Activated naive CD8-positive, alpha-beta T cell treated with anti-CD3 and anti-CD28 coated beads, Interleukin-2, amount 10 ng/mL, durations not matched to agents 7 days and 5 days (primary cell): Measurements from ENCODE around the gene TMEM54. TPM values are rescaled to one million over a fixed set of nuclear protein-coding genes. Genes with fewer than 3 reads are reported as not detected.

ENCODE experiments used
- ATAC-seq: fragments of 150-1000 bp; cut with Tn5 transposase; one replicate; pipeline ENCODE4 v1.10.0; 2021; ENCODE audit warnings: low read depth, moderate library complexity
- POLR2A ChIA-PET: fragments of 350-600 bp; sonication (Branson Sonifier 250); formaldehyde crosslinking; loops from one replicate; lab custom pipeline; 2021; ENCODE audit warnings: antibody characterized with exemption; lab: Charles Lee
- DNase-seq: peaks from one replicate; pipeline ENCODE4 v3.0.0; 2021
- H3K27ac Mint-ChIP-seq: one replicate; pipeline ENCODE4 v1.8.0; 2022; ENCODE audit warnings: mild to moderate bottlenecking, mixed read lengths
- H3K27me3 Mint-ChIP-seq: one replicate; pipeline ENCODE4 v1.8.0; 2022; ENCODE audit warnings: mild to moderate bottlenecking, moderate library complexity, mixed read lengths
- H3K36me3 Mint-ChIP-seq: one replicate; pipeline ENCODE4 v1.8.0; 2021; ENCODE audit warnings: mild to moderate bottlenecking, mixed read lengths
- H3K4me1 Mint-ChIP-seq: one replicate; pipeline ENCODE4 v1.8.0; 2021; ENCODE audit warnings: mixed read lengths
- H3K4me3 Mint-ChIP-seq: one replicate; pipeline ENCODE4 v1.8.0; 2022; ENCODE audit warnings: mild to moderate bottlenecking, moderate library complexity, mixed read lengths
- H3K9me3 Mint-ChIP-seq: one replicate; pipeline ENCODE4 v1.8.0; 2021; ENCODE audit warnings: mixed read lengths
- total RNA-seq, 2 experiments: library from RNA; stranded (reverse); gene quantifications; one replicate each; pipeline ENCODE4 v1.2.3, GENCODE V29; 2021

The TMEM54 gene
- total RNA-seq, 2 experiments from 2014 or later = not detected

DNA sequence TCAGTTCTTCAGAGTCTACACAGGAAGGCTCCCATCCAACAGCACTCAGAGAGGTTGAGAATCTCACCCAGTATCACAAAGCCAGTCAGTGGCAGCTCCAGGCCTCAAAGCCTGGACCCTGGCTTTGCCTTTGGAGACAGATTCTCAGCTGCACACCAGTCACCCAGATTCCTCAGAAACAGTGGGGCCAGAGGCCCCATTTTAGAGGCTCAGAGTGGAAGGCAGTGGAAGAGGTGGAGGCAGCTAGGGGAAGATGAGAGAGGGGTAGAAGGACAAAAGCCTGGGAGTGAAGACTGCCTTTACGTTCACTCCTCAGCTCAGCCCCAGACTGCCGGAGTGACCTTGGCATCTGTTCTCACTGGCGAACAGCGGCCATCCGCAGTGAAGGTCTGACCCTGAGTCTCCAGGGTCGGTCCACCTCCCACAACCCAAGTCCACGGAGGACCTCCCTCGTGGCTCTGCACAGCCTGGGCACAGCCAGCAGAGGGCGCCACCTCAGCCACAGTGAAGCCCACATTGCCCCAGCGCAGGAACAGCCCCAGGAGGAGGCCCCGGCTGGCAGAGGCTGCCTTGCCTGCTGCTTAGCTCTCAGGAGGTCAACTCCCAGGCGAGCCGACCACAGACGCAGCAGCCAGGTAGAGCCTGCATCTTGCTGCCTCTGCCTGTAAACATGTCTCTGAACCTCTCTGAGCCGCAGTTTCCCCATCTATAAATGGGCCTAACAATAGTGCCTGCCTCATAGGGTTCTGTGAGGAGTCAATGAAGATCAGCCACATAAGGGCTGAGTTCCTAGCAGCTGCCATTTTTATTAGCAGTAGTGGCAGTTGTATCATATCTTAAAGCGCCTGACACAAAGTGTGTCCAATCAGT lies 24.6 kb downstream of the TMEM54 start:
- POLR2A ChIA-PET = interaction anchor here (0.6 kb wide), 1 partner anchor 399 kb away, joined by 3 read pairs; no protein-coding TSS in a partner anchor
- H3K4me3 Mint-ChIP-seq = no peak overlapping the region
- peaks cover 2% of the 10 kb centered on the region for H3K4me1 Mint-ChIP-seq
- ATAC-seq = peak; percentile 82
- peak; percentile 74 for DNase-seq
- H3K9me3 Mint-ChIP-seq = no peaks in the 10 kb centered on the region
- H3K27me3 Mint-ChIP-seq = peaks cover 49% of the 10 kb centered on the region
- no peak overlapping the region for H3K27ac Mint-ChIP-seq
- H3K36me3 Mint-ChIP-seq = no peaks in the 10 kb centered on the region

DNA sequence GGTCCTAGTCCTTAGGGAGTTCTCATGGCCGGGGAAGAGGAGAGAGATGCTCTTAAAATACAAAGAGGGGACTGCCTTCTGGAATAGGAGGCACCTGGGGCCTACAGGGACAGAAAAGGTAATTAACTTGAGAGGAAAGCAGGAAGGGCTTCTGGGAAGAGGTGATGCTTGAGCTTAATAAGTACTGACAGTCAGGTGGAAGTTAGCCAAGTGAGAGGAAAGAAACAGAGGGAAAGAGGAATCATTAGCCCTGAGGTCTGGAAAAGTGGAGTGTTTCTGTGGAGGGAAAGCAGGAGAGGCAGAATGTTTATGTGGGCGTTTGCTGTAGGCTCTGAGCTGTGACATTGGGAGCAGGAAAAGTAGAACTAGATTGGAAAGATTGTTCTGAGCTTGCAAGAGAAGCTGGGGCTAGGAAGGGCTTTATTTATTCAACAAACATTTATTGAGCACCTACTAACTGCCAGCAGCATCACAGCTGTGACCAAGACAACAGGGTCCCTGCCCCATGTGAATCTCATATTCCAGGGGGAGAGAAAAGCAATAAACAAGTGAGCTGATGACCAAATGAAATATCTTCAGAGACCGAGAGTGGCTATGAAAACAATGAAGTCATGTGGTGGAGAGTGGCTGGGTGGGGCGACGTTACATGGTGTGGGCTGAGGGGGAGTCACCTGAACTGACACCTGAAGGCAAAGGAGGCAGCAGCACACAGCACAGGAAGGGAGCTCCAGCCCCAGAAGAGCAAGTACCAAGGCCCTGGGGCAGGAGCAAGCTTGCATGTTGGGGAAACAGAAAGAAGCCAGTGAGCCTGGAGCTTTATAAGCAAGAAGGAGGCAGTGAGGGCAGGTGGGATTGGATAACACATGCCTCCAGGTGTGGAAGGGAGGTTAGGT lies 26.1 kb downstream of the TMEM54 start:
- H3K4me3 Mint-ChIP-seq = no peak overlapping the region
- H3K27ac Mint-ChIP-seq = no peak overlapping the region

DNA sequence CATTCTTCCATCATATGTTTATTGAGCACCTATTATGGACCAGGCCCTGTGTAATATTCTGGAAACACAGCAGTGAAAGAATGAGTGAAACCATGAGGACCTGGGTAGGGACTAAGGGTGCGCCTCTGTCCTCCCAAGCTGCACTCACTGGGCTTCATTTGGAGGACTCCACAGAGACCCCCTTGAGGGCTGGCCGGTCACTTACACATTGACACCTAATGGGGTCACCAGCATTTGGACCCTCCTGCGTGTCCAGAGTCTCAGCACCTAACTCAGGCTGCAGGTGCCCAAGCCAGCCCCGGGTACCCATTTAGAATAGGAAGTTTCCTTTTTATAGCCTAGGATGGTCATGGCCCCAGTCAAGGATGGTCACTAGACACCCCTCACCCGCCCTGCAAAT lies 27.7 kb downstream of the TMEM54 start:
- H3K9me3 Mint-ChIP-seq = no peaks in the 10 kb centered on the region
- peaks cover 6% of the 10 kb centered on the region for H3K4me1 Mint-ChIP-seq

More for the DNA sequence above, 26.1 kb downstream of the TMEM54 start:
- Mint-ChIP-seq H3K9me3 (no peaks in the 10 kb centered on the region), H3K4me1 (peaks cover 3% of the 10 kb centered on the region), H3K27me3 (peaks cover 46% of the 10 kb centered on the region), H3K36me3 (no peaks in the 10 kb centered on the region)
- DNase-seq = no peak
- no peak for ATAC-seq
- POLR2A ChIA-PET = no interaction called here

DNA sequence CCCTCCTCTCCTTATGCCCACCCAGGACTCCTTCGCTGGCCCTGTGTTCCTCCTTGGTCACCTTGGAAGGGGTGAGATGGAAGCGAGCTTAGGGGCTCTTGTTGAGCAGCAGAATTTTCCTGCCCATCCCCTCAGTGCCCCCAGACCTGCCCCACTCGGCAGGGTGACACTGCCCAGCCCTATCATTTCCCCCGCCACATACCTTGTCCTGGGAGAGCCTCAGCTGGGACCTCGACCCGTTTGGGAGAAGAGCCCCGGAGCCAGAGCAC lies 29.1 kb downstream of the TMEM54 start:
- H3K4me3 Mint-ChIP-seq = no peak overlapping the region
- H3K27ac Mint-ChIP-seq = no peak overlapping the region
- no peaks in the 10 kb centered on the region for H3K9me3 Mint-ChIP-seq
- ATAC-seq = no peak
- DNase-seq = no peak
- peaks cover 51% of the 10 kb centered on the region for H3K27me3 Mint-ChIP-seq
- POLR2A ChIA-PET = interaction anchor here (0.7 to 1.0 kb wide), 2 partner anchors 10 to 255 kb away, joined by 3 read pairs; no protein-coding TSS in a partner anchor
- peaks cover 3% of the 10 kb centered on the region for H3K36me3 Mint-ChIP-seq
- H3K4me1 Mint-ChIP-seq = peaks cover 6% of the 10 kb centered on the region

More for the DNA sequence above, 27.7 kb downstream of the TMEM54 start:
- Mint-ChIP-seq H3K27ac (no peak overlapping the region), H3K4me3 (no peak overlapping the region), H3K27me3 (peaks cover 56% of the 10 kb centered on the region), H3K36me3 (peaks cover 3% of the 10 kb centered on the region)
- ATAC-seq = no peak
- POLR2A ChIA-PET = no interaction called here
- no peak for DNase-seq

DNA sequence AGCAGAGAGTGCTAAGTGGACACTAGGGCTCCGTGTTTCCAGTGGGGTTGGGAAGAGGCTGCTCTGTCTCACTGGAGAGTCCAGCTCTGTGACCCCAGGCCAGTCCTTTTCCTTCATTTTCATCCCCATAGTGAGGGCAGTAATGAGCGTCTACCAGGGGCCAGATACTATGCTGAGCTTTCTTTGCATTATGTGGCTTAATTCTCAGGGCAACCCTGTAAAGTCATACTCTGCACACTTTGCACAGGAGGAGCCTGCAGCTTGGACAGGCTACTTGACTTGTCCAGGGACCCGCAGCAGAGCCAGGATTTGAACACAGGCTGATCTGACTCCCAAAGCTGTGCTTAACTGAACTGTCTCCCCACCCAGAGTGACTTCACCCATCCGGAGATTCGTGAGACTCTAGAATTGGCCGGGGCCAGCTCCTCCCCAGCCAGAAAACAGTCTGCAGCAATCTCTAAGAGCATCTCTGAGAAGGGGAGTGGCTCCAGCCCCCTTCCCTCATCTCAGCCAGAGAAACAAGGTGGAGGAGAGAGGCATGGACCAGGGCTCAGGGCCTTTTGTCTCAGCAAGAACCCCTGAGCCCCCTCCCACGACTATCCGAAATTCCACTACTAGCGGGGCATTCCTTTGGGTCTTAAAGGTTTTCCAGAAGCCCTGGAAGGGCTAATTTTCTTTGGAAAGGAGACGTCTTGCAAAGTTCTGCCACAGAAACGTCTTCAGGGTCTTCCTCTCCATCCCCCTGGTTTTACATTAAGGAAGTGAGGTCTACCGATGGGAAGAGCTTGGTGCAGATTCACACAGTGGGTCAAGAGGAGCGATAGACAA lies 29.6 kb downstream of the TMEM54 start:
- POLR2A ChIA-PET = interaction anchor here (0.7 to 1.0 kb wide), 3 partner anchors 9 to 255 kb away, joined by 3 to 4 read pairs (median 3); no protein-coding TSS in a partner anchor
- DNase-seq (no peak), ATAC-seq (no peak)
- peaks cover 51% of the 10 kb centered on the region for H3K27me3 Mint-ChIP-seq
- peaks cover 3% of the 10 kb centered on the region for H3K36me3 Mint-ChIP-seq
- no peaks in the 10 kb centered on the region for H3K9me3 Mint-ChIP-seq
- peak overlapping the region; percentile 56 for H3K4me3 Mint-ChIP-seq
- H3K27ac Mint-ChIP-seq = no peak overlapping the region
- H3K4me1 Mint-ChIP-seq = peaks cover 6% of the 10 kb centered on the region

DNA sequence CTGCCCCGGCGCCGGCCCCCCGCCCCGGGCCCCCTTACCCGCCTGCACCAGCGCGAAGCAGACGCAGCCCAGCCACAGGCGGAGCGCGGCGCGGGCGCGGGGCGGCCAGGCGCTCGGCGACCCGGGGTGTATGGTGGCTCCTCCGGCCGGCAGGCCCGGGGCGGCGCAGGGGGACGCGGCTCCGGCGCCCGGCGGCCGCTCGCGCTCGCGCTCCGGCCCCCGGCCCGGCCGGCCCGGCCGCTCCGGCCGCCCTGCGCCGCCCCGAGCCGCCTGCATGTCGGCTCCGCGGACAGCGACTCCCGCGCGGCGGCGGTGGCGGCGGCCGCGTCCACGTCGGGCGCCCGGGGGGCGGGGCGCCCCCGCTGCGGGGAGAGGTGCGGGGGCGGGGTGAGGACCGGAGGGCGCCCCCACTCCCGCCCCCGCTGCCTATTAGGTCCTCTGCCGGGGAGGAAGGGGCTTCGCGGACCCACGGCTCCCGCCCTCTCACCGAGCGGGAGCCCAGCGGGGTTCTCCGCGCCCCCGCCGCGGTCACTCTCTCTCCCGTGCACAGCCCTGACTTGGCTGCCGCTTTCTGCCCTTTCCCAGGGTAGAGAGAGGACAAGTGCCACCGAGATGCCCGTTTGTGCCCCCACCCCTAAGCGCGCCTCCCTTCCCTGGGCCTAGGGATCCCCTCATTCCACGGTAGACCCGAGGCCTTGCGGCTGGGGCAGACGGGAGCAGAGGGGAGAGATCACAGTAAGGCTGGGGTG lies 30.4 kb downstream of the TMEM54 start, which contains the start of gene FNDC5:
Gene FNDC5 (minus strand): TSS at position 298 of the 749 bp plus-strand sequence.
- Mint-ChIP-seq H3K4me1 (peaks cover 6% of the 10 kb centered on the region), H3K36me3 (peaks cover 3% of the 10 kb centered on the region), H3K9me3 (no peaks in the 10 kb centered on the region), H3K4me3 (peak within 1 kb of the TSS; percentile 62), H3K27ac (peak within 1 kb of the TSS; percentile 11), H3K27me3 (peaks cover 49% of the 10 kb centered on the region)
- POLR2A ChIA-PET = interaction anchor here (0.7 kb wide), 1 partner anchor 52 kb away, joined by 4 read pairs; no protein-coding TSS in a partner anchor
- peak; percentile 25 for ATAC-seq
- no peak for DNase-seq

DNA sequence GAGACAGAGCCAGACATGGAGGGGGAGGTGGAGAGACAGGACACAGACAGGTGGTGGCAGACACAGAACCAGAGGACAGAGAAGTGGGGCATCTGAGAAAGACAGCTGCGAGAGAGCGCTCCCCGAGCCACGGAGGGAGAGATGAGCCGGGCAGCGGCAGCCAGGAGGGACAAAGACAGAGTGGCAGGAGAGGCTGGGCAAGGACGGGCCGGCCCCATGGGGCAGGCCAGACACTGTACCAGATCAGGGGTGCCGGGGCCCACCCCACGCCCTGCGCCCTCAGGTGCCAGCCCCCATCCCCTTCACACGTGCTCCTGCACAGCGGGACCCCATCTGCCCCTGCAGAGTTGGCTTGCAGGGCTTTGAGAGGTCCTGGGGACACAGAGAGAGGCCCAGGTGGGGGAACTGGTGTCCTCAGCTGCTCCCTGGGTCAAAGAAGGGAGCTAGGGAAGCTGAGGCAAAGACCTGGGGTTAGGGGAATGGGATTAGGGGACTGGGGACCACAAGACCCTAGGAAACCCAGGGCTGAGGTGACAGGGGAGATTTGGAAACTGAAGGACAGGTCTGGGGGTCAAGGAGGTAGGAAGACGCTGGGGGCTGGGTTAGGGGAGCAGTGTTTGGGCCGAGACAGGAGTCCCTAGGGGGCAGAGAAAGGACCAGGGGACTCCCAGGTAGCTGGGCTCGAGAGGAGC lies 31.1 kb downstream of the TMEM54 start:
- peaks cover 6% of the 10 kb centered on the region for H3K4me1 Mint-ChIP-seq
- POLR2A ChIA-PET = no interaction called here
- peak overlapping the region; percentile 62 for H3K4me3 Mint-ChIP-seq
- peaks cover 3% of the 10 kb centered on the region for H3K36me3 Mint-ChIP-seq
- H3K9me3 Mint-ChIP-seq = no peaks in the 10 kb centered on the region
- peaks cover 42% of the 10 kb centered on the region for H3K27me3 Mint-ChIP-seq
- H3K27ac Mint-ChIP-seq = peak overlapping the region; percentile 11
- ATAC-seq = no peak
- no peak for DNase-seq

DNA sequence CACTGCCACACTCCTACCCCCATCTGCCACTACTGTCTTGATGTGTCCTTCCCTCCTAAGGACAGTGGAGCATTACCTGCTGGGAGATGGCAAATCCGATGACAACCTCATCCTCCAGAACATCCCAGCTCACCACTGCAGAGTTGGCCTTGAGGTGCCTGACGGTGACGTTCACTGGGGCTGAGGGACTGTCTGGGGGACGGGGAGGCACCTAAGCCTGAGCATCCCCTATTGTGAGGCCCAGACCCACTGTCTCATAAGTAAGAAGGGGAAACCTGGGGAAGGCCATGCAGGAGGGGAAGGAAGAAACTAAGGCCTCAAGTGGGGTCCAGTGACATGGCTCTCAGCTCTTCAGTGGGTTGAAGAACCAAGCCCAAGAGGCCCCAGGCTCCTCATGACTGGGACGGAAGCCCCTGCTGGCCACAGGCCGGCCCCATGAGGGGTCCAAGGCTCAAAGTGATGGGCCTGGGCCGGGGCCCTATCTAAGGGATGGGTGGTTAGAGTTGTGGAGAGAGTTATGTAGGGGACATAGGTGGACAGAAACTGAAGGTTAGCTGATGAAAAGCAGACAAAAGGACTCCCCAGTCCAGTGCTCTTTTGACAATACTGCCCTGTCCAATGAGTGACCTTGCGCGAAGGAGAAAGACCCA lies 32.3 kb downstream of the TMEM54 start:
- H3K4me3 Mint-ChIP-seq = no peak overlapping the region
- POLR2A ChIA-PET = no interaction called here
- H3K9me3 Mint-ChIP-seq = no peaks in the 10 kb centered on the region
- H3K36me3 Mint-ChIP-seq = peaks cover 7% of the 10 kb centered on the region
- ATAC-seq (no peak), DNase-seq (no peak)
- peaks cover 6% of the 10 kb centered on the region for H3K4me1 Mint-ChIP-seq
- peaks cover 33% of the 10 kb centered on the region for H3K27me3 Mint-ChIP-seq
- H3K27ac Mint-ChIP-seq = no peak overlapping the region

DNA sequence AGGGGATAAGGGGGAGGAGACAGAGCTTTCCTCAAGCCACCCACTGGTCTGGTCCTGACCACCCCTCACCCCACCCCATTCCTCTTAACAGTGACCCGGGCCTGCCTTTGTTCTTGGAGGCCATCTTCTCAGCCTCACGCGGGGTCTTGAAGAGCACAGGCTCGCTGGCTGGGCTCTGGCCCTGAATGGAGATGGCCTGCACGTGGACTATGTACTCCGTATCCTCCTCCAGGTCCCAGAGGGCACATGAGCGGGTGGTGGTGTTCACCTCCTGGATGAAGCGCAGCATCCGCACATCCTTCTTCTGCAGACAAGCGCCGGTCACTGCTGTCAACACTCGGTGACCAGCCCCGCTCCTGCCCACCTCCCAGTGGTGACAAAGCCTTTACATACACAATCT lies 33.1 kb downstream of the TMEM54 start:
- no peaks in the 10 kb centered on the region for H3K9me3 Mint-ChIP-seq
- peaks cover 7% of the 10 kb centered on the region for H3K36me3 Mint-ChIP-seq
- peaks cover 6% of the 10 kb centered on the region for H3K4me1 Mint-ChIP-seq
- POLR2A ChIA-PET = no interaction called here
- no peak overlapping the region for H3K27ac Mint-ChIP-seq
- DNase-seq = no peak
- no peak overlapping the region for H3K4me3 Mint-ChIP-seq
- ATAC-seq = no peak
- peaks cover 32% of the 10 kb centered on the region for H3K27me3 Mint-ChIP-seq

DNA sequence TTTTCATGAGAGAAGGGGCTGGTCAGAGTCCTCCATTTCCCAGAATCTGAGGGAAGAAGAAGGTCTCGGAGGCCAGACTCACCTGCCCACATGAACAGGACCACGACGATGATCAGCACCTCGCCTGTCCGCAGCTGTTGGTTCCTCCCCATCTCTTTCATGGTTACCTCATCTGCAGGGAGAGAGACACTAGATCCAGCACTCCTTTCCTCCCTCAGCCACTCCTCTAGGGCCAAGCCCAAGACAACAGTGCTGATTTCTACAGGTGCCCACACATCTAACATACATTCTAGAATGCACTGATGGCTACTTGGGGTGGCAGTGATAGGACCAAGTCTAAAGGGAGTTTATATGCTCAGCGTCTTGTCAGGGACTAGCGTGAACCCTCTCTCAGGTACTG lies 33.5 kb downstream of the TMEM54 start:
- no peak for DNase-seq
- Mint-ChIP-seq H3K27me3 (peaks cover 28% of the 10 kb centered on the region), H3K4me3 (no peak overlapping the region), H3K9me3 (no peaks in the 10 kb centered on the region), H3K27ac (no peak overlapping the region), H3K36me3 (peaks cover 10% of the 10 kb centered on the region), H3K4me1 (peaks cover 5% of the 10 kb centered on the region)
- POLR2A ChIA-PET = interaction anchor here (0.9 kb wide), 1 partner anchor 155 kb away, joined by 3 read pairs; no protein-coding TSS in a partner anchor
- ATAC-seq = no peak

DNA sequence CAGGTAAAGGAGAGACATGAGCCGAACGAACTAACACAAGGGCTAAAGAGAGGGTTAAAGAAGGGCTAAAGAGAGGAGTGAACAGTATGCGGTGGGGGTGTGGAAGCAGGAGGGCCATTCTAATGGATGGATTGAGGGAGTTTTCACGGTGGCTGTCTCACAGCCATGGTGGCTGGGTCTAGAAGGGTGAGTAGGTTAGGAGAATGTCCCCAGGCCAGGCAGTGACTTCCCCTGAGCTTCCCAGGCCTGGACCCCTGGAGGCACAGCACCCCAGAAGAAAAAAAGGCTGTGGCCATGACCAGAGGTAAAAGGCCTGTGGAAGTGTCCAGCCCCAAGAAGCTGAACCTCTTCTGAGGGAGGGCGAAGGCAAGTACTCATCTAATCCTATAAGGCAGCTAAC lies 34.0 kb downstream of the TMEM54 start:
- peaks cover 15% of the 10 kb centered on the region for H3K36me3 Mint-ChIP-seq

More for the DNA sequence above, 34.0 kb downstream of the TMEM54 start:
- ATAC-seq = no peak
- no peak overlapping the region for H3K27ac Mint-ChIP-seq
- POLR2A ChIA-PET = interaction anchor here (0.9 kb wide), 1 partner anchor 155 kb away, joined by 3 read pairs; no protein-coding TSS in a partner anchor
- peaks cover 4% of the 10 kb centered on the region for H3K4me1 Mint-ChIP-seq
- no peaks in the 10 kb centered on the region for H3K9me3 Mint-ChIP-seq
- peaks cover 24% of the 10 kb centered on the region for H3K27me3 Mint-ChIP-seq
- no peak for DNase-seq
- no peak overlapping the region for H3K4me3 Mint-ChIP-seq
